Muscle of arm (tissue), 12 donors: Measurements from ENCODE around the gene RAB11FIP4. TPM values are rescaled to one million over a fixed set of nuclear protein-coding genes. Genes with fewer than 3 reads are reported as not detected.

Experiments used
- DNase-seq: peaks from one replicate; pipeline ENCODE4 v3.0.0-alpha.2; 2013
- polyA plus RNA-seq, 12 donors: library from polyadenylated mRNA; unstranded; fragments of 120-200 nt; gene quantifications; one replicate each; pipeline ENCODE4 v1.2.1, GENCODE V29; 2013; ENCODE audit not compliant: insufficient read length in 12 of 12

RAB11FIP4 gene
- polyA plus RNA-seq, 12 donors = 0.38 to 7.4 (median 0.83) TPM; not detected in 1

- DNase-seq = no peak
Observed at GRCh38 chr17:31566247-31566991, 174.9 kb downstream of the RAB11FIP4 start.

GRCh38 chr17:31566992-31567373 is 175.5 kb downstream of the RAB11FIP4 start:
- no peak for DNase-seq

GRCh38 chr17:31568121-31568520 is 176.6 kb downstream of the RAB11FIP4 start:
- DNase-seq = no peak

- DNase-seq = no peak
Observed at GRCh38 chr17:31568539-31568938, 177.1 kb downstream of the RAB11FIP4 start.

GRCh38 chr17:31570231-31570630 is 178.8 kb downstream of the RAB11FIP4 start:
- DNase-seq = no peak

- peak; percentile 77 for DNase-seq
Observed at GRCh38 chr17:31570951-31571892, 179.7 kb downstream of the RAB11FIP4 start.

GRCh38 chr17:31572341-31572740 is 180.9 kb downstream of the RAB11FIP4 start:
- DNase-seq = no peak

- no peak for DNase-seq
Observed at GRCh38 chr17:31573047-31573446, 181.6 kb downstream of the RAB11FIP4 start.

GRCh38 chr17:31573861-31574260 is 182.4 kb downstream of the RAB11FIP4 start:
- DNase-seq = no peak

- no peak for DNase-seq
Observed at GRCh38 chr17:31574458-31574857, 183.0 kb downstream of the RAB11FIP4 start.

GRCh38 chr17:31575043-31575442 is 183.6 kb downstream of the RAB11FIP4 start:
- DNase-seq = no peak

- no peak for DNase-seq
Observed at GRCh38 chr17:31579265-31579664, 187.8 kb downstream of the RAB11FIP4 start.

GRCh38 chr17:31580316-31580705 is 188.8 kb downstream of the RAB11FIP4 start:
- no peak for DNase-seq

- no peak for DNase-seq
Observed at GRCh38 chr17:31580706-31581490, 189.4 kb downstream of the RAB11FIP4 start.

- no peak for DNase-seq
Observed at GRCh38 chr17:31581491-31581890, 190.0 kb downstream of the RAB11FIP4 start.

GRCh38 chr17:31582151-31582907 is 190.9 kb downstream of the RAB11FIP4 start:
- DNase-seq = no peak

- no peak for DNase-seq
Observed at GRCh38 chr17:31583772-31584356, 192.4 kb downstream of the RAB11FIP4 start.

GRCh38 chr17:31584438-31585279 is 193.2 kb downstream of the RAB11FIP4 start:
- DNase-seq = no peak

- no peak for DNase-seq
Observed at GRCh38 chr17:31585280-31585630, 193.8 kb downstream of the RAB11FIP4 start.

- DNase-seq = peak; percentile 37
Observed at GRCh38 chr17:31586946-31587345, 195.5 kb downstream of the RAB11FIP4 start.
